Activated CD4-positive, alpha-beta T cell treated with anti-CD3 and anti-CD28 coated beads, Interleukin-2, amount 50 U/mL, for 24 hours (primary cell): Measurements from ENCODE around the gene PARVB.

ENCODE experiments used
- DNase-seq, 2 donors: peaks; one replicate each; pipeline ENCODE4 v3.0.0-alpha.2; 2020; ENCODE audit warnings: low read depth in 1 of 2, low spot score in 1 of 2

The PARVB gene

GRCh38 chr22:44086271-44087088, 62.4 kb downstream of the PARVB start:
- no peak for DNase-seq

- no peak for DNase-seq
These were observed 63.0 kb downstream of the PARVB start for GRCh38 chr22:44087089-44087430.

- no peak for DNase-seq
These were observed 65.0 kb downstream of the PARVB start for GRCh38 chr22:44088976-44089570.

- DNase-seq: no peak
These were observed 65.8 kb downstream of the PARVB start for GRCh38 chr22:44089717-44090570.

- no peak for DNase-seq
These were observed 66.4 kb downstream of the PARVB start for GRCh38 chr22:44090571-44090905.

GRCh38 chr22:44091021-44091721, 67.1 kb downstream of the PARVB start:
- DNase-seq: peak in 1 of 2 donors; percentile 8

- DNase-seq: no peak
These were observed 67.6 kb downstream of the PARVB start for GRCh38 chr22:44091751-44092150.

- DNase-seq: no peak
These were observed 68.6 kb downstream of the PARVB start for GRCh38 chr22:44092636-44093220.

GRCh38 chr22:44093791-44094190, 69.7 kb downstream of the PARVB start:
- no peak for DNase-seq

GRCh38 chr22:44094751-44095302, 70.7 kb downstream of the PARVB start:
- no peak for DNase-seq

GRCh38 chr22:44096736-44097135, 72.6 kb downstream of the PARVB start:
- no peak for DNase-seq

- DNase-seq: no peak
These were observed 73.3 kb downstream of the PARVB start for GRCh38 chr22:44097263-44098020.

- no peak for DNase-seq
These were observed 74.1 kb downstream of the PARVB start for GRCh38 chr22:44098021-44098739.

GRCh38 chr22:44098966-44099530, 74.9 kb downstream of the PARVB start:
- no peak for DNase-seq

GRCh38 chr22:44099696-44100095, 75.6 kb downstream of the PARVB start:
- no peak for DNase-seq

- no peak for DNase-seq
These were observed 76.3 kb downstream of the PARVB start for GRCh38 chr22:44100411-44100810.

GRCh38 chr22:44102121-44102520, 78.0 kb downstream of the PARVB start:
- DNase-seq: no peak

GRCh38 chr22:44102856-44103255, 78.8 kb downstream of the PARVB start:
- no peak for DNase-seq
